T1000 (cell line): ENCODE results near the gene IFIT3.
"Not testable (repeated sequence)": the region's sequence is repeated elsewhere in the genome, so short reads cannot be mapped to it uniquely, and the experiment has no call there.

ENCODE experiments used
- DNase-seq: peaks from one replicate; lab custom pipeline; 2025; ENCODE audit warnings: mixed read lengths; lab: John Stamatoyannopoulos, UW

Gene IFIT3, protein sequence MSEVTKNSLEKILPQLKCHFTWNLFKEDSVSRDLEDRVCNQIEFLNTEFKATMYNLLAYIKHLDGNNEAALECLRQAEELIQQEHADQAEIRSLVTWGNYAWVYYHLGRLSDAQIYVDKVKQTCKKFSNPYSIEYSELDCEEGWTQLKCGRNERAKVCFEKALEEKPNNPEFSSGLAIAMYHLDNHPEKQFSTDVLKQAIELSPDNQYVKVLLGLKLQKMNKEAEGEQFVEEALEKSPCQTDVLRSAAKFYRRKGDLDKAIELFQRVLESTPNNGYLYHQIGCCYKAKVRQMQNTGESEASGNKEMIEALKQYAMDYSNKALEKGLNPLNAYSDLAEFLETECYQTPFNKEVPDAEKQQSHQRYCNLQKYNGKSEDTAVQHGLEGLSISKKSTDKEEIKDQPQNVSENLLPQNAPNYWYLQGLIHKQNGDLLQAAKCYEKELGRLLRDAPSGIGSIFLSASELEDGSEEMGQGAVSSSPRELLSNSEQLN

GRCh38 chr10:89327803-89328441 lies at the start of gene IFIT3:
Gene IFIT3, plus strand, starts transcription at chr10:89327997. Its CDS starts 77 bp downstream, at chr10:89328074.
- DNase-seq = peak; percentile 29

- DNase-seq = peak; percentile 69
Observed at GRCh38 chr10:89278034-89278535, 49.7 kb upstream of the IFIT3 start.

DNA sequence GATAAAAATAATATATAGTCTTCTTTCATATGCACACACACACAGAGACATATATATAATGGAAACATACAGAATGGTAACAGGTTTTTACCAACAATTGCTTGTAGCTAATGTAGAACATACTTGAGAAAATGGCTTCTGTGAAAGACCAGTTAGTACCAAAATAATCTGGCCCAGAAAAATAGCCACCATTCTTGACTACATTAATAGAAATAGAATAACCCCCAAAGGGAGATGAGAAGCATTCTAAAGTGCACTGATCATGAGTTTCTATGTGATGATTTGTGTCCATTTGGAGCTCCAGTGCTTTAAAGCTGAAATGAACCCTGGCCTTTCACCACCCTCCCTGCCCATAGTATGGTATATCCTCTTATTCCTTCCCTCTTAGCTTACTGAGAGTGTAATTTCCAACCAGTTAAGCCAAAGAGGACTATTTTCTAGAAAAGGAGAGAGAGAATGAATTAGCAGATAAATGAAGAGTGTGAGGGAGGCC lies 48.9 kb upstream of the IFIT3 start:
- no peak for DNase-seq

GRCh38 chr10:89279421-89279869 lies 48.4 kb upstream of the IFIT3 start:
- DNase-seq = no peak

DNA sequence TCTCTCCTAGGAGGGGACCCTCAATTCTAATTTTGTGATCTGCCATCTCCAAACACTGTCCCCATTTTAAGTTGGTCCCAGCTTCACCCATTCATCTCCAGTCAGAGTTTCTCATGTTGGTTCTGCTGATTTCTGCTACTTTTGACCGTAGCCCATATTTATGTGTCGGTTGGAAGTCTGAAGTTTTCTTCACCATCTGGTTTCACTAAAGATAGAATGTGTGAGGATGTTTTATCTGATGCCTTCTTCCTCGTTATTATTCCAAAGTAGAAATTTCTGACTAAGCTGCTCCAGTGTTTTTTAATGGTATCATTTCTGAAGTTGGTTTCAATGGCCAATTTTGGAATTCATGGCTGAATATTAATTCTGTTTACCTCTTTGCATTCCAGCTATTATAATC lies 47.3 kb upstream of the IFIT3 start:
- no peak for DNase-seq

DNA sequence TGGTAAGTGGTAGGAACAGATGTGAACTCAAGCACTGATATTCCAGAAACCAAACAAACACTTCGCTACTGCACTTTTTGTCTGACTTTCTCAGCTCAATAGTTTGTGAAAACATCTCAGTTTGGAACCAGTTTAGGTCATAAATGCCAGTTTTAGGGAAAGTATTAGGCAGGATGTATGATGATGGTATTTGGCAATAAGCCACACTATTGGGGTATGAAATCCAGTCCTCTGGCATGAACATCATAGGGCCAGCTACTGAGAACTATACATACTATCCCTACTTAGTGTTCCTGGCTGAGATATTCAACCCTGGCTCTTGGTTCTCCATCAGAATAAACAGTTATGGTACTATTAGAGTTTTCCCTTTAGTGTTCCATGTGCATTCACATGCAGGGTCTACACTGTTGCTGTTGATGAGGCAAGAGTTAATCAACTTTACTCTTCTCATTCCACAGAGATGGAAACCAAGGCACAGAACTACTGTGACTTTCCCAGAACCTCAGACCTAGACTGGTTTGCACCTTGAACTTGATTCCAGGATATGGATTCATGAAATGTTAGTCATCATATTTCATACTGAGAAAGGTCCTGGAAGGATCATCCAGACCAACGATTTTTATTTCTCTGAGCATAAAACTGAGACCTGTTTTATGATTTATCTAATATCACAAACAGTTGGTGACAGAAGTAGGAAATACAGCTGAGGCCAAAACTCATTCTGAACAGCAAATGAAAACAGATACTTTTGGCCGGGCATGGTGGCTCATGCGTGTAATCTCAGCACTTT lies 46.0 kb upstream of the IFIT3 start:
- no peak for DNase-seq

GRCh38 chr10:89283025-89283935 lies 44.5 kb upstream of the IFIT3 start:
- no peak for DNase-seq

DNA sequence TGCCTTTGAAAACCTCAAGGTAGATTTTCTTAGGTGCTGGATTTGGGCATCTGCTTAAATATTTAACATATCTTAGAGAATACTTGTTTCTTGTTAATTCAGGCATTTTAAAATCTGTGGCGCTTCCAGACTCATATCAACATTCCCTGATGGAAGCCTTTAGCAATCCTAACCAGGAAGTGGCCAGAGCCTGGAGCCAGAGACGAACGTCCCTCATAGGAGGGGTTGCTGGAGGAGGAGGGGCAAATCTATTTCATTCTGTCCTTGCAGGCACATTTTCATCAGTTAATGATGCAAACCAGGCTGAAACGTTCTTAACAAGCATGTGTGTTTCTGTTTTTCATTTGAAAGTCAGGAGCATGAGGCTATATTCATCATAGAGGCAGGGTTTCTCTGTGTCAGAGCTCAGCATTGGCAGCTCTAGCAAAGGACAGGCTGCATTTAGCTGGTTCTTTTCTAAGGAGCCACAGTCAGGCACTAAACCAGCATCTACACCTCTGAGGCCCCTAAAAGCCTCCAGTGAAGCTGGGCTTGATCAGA lies 43.8 kb upstream of the IFIT3 start:
- no peak for DNase-seq

GRCh38 chr10:89284711-89285110 lies 43.1 kb upstream of the IFIT3 start:
- DNase-seq = not testable (repeated sequence)

DNA sequence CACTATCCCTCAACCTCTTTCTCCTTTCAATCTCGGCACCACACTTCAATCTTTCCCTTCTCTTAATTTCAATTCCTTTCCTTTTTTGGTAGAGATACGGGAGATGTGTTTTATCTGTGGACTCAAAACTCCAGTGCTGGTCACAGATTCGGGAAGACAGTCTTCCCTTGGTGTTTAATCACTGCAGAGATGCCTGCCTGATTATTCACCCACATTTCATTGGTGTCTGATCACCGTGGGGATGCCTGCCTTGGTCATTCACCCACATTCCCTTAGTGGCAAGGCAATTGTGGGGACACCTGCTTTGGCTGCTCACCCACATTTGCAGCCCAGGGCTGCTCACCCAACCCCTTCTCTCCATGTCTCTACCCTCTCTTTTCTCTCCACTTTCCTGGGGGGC lies 42.5 kb upstream of the IFIT3 start:
- not testable (repeated sequence) for DNase-seq

- DNase-seq = no peak
Observed at GRCh38 chr10:89294721-89295239, 33.0 kb upstream of the IFIT3 start.

DNA sequence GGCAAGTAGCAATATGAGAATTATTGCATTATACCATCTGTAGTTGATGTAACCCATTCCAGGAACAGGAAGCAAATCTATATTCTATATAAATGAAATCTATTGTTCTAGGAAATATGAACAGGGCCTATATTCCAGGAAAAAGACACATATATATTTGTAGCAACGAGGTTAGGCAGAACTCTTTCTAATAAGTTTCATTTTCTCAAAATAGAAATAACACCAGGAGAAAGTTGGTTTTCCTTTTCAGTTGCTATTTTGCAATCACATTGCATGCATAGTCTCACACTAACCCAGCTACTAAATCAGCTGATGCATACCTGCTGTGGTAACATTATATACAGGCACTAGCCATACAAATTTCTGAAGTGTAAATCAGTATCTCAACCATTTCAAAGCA lies 32.2 kb upstream of the IFIT3 start:
- DNase-seq = no peak

DNA sequence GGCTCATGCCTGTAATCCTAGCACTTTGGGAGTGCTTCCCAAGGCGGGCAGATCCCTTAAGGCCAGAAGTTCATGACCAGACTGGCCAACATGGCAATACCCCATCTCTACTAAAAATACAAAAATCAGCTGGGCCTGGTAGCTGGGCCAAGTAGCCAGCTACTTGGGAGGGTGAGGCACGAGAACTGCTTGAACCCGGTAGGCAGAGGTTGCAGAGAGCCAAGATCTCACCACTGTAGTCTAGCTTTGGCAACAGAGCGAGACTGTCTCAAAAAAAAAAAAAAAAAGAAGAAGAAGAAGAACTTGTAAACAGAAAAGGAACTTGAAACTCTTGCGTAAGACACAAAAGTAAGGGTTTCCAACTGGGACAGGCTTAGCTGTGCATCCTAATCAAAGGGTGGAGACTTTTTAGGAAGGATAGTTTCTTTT lies 31.6 kb upstream of the IFIT3 start:
- no peak for DNase-seq

DNA sequence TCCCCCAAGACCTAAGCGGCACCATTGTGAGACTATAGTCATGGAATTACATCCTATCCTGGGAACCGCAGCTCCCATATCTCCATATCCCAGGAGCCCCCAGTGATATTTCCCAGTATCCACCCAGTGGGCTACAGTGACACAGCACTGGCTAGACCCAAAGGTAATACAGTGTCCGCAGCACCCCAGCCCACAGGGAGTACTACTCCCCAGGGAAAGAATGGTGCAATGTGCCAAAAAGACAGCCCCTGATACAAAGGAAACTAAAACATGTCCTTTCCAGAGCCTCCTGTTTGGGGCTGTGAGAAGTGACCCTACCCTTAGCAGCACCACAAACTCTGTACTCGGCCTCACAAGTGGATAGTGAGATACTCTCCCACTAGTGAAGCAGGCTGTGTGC lies 30.4 kb upstream of the IFIT3 start:
- DNase-seq = no peak

DNA sequence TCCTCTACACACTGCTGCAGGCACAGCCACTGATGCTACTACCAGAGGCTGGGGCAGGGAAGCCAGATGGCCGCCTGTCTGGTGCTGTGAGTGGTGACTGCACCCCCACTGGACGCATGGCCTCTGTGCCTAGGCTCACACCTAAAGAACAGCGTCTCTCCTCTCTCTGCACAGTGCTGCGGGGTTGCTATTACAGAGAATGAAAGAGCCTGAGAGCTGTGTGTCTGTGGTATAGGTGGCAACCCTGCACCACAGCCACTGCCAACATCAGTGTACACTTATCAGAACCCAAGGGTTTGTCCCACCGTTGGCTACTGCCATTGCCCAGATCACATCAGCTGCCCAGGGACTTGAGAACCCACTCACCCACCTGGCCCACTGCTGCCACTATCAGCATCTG lies 30.0 kb upstream of the IFIT3 start:
- no peak for DNase-seq

DNA sequence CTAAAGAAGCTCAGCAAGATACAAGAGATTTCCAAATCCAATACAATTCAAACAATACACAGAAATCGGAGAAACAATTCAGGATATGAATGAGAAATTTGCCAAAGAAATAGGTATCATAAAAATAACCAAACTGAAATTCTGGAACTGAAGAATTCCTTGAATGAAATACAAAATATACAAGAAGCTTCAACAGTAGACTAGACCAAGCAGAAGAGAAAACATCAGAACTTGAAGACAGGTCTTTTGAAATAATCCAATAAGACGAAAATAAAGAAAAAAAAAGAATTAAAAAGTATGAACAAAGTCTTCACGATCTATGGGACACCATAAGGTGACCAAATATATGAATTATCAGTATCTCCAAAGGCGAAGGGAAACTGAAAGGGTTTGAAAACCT lies 28.8 kb upstream of the IFIT3 start:
- no peak for DNase-seq

DNA sequence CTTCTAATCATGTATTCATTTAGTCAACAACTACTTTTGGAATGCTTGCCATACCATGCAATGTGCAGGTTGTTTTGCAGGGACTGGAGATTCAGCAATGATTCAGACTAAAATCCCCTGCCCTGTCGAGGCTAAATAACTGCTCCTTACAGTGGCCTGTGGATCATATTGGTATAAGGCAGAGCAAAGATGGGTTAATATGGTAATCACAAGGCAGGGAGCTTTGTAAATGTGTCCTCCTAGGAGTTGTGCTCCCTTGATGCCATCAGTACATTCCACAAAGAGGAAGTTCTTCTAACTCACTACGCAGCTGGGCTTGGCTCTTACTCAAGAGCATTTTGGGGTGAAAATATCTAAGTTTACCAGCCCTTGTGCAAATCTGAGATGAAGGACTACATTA lies 26.6 kb upstream of the IFIT3 start:
- no peak for DNase-seq

GRCh38 chr10:89301721-89302445 lies 25.9 kb upstream of the IFIT3 start, which contains the start of gene IFIT2:
Gene IFIT2, plus strand, starts transcription at chr10:89302046. Its CDS starts 78 bp downstream, at chr10:89302124.
- DNase-seq = no peak

DNA sequence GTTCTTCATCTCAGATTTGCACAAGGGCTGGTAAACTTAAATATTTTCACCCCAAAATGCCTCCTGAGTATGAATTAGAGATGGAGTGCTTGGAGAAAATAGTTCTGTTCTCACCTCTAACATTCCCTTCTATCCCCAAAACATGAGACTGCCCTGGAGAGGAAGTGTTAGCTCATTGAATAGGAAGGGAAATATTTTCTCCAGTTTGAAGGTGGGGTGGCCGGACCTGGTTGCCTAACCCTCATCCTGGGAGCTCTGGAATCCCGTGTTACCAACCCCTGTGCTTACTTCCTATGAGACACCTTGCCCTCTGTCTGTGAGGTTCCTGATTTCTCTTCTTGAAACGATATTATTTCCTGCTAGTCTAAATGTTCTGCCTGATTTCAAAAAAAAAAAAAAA lies 25.2 kb upstream of the IFIT3 start:
- DNase-seq = no peak

DNA sequence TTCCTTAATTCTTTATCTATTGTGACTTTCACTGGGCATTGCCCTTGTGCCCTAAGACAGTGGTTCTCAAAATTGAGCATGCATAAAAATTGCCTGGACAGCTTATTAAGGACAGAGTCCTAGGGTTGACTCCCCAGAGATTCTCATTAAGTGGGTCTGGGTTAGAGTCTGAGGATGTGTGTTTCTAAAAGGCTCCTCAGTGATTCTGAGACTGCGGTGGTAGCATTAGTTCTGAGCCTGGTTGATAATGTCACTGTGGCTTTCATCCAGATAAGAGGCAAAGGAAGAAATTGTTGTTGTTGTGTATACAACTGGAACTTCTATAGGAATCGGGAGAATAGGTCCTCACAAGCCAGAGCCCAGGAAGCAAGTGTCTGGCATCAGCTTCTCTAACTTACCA lies 24.6 kb upstream of the IFIT3 start:
- DNase-seq = no peak
